HepG2 (cell line): ENCODE measurements around the gene AFF4. TPM values are rescaled to one million over a fixed set of nuclear protein-coding genes. Genes with fewer than 3 reads are reported as not detected.

Experiments
- ATAC-seq: fragments of 200-7000 bp; cut with Tn5 transposase; 3 replicates; pipeline ENCODE4 v1.9.1; 2020; ENCODE audit warnings: mild to moderate bottlenecking, moderate library complexity
- BruUV-seq: library from RNA; stranded (reverse); fragments of 400-500 nt; replicated peaks from 2 replicates; lab custom pipeline; 2021; lab: Mats Ljungman, UMichigan
- CTCF ChIA-PET: fragments of 300-600 bp; formaldehyde crosslinking; extraction: SDS; loops from one replicate; lab custom pipeline; 2021; ENCODE audit warnings: low total read pairs, inconsistent platforms, low intra/inter-chr PET ratio; lab: Yijun Ruan, JAX
- POLR2A ChIA-PET: fragments of 350-600 bp; sonication (Branson Sonifier 250); formaldehyde crosslinking; loops from one replicate; lab custom pipeline; 2020; ENCODE audit warnings: antibody characterized with exemption, inconsistent platforms; lab: Yijun Ruan, JAX
- DNase-seq: peaks from one replicate; pipeline ENCODE4 v3.0.0-alpha.2; 2015; ENCODE audit warnings: low spot score
- FAIRE-seq: peaks from 3 replicates; lab custom pipeline; 2011; peaks lifted over from hg19 to GRCh38; lab: Jason Lieb, UNC
- H2AFZ ChIP-seq: one replicate; pipeline ENCODE4 v1.6.1; 2011; ENCODE audit warnings: low read length, inconsistent platforms
- H3K27ac ChIP-seq: fragments of 300-600 bp; 3 replicates; pipeline ENCODE4 v1.8.0; 2011; ENCODE audit warnings: mixed run types, mild to moderate bottlenecking, mixed read lengths, low read length, inconsistent platforms; ENCODE audit not compliant: insufficient read depth; ENCODE audit errors: extremely low read length
- H3K27me3 ChIP-seq, 2 experiments: fragments of 200-600 bp in 1 of 2; 2 replicates in 1 of 2; 3 replicates in 1 of 2; pipeline versions ENCODE4 v1.6.0 to v1.8.0; 2011; ENCODE audit warnings: low read length in 2 of 2, mild to moderate bottlenecking in 2 of 2, moderate library complexity in 2 of 2, inconsistent platforms in 1 of 2; ENCODE audit not compliant: insufficient read depth in 2 of 2, control insufficient read depth in 1 of 2
- H3K36me3 ChIP-seq, 2 experiments: fragments of 200-600 bp in 1 of 2; replicated peaks in 1 of 2; 2 replicates in 1 of 2; 3 replicates in 1 of 2; pipeline versions ENCODE4 v1.5.1 to v1.8.0; 2011; ENCODE audit warnings: low read length in 2 of 2, inconsistent platforms in 1 of 2; ENCODE audit not compliant: insufficient read depth in 2 of 2, control insufficient read depth in 1 of 2
- H3K4me1 ChIP-seq: 2 replicates; pipeline ENCODE4 v1.5.1; 2012; ENCODE audit warnings: low read length, inconsistent platforms; ENCODE audit not compliant: insufficient read depth
- H3K4me2 ChIP-seq: 2 replicates; pipeline ENCODE4 v1.6.0; 2011; ENCODE audit warnings: low read depth, low read length, inconsistent platforms
- H3K4me3 ChIP-seq, 3 experiments: fragments of 200-600 bp in 1 of 3; sonication (generic), shearing (Covaris generic) in 1 of 3; replicated peaks in 1 of 3; 2 replicates each; pipeline ENCODE4 v1.5.1; 2011 to 2016; ENCODE audit warnings: low read length in 3 of 3, inconsistent platforms in 2 of 3, low read depth in 2 of 3, mild to moderate bottlenecking in 2 of 3, control low read depth in 1 of 3, mixed read lengths in 1 of 3; ENCODE audit not compliant: insufficient read depth in 1 of 3
- H3K79me2 ChIP-seq: one replicate; pipeline ENCODE4 v1.6.1; 2011; ENCODE audit warnings: low read length, inconsistent platforms; ENCODE audit not compliant: insufficient read depth
- H3K9ac ChIP-seq: 2 replicates; pipeline ENCODE4 v1.6.0; 2011; ENCODE audit warnings: mild to moderate bottlenecking, low read depth, low read length, inconsistent platforms; ENCODE audit not compliant: insufficient read depth
- H3K9me3 ChIP-seq: 2 replicates; pipeline ENCODE4 v1.5.1; 2012; ENCODE audit warnings: mild to moderate bottlenecking, low read length
- H4K20me1 ChIP-seq: 2 replicates; pipeline ENCODE4 v1.6.0; 2011; ENCODE audit warnings: inconsistent platforms, mild to moderate bottlenecking, low read length, moderate library complexity; ENCODE audit not compliant: insufficient read depth
- CCDC6 ChIP-seq: sonication (generic); formaldehyde crosslinking; IDR thresholded peaks from 2 replicates; pipeline ENCODE4 v1.8.1; 2022; ENCODE audit warnings: mild to moderate bottlenecking, missing genetic modification reagents, moderate library complexity
- FOXA3 ChIP-seq: IDR thresholded peaks from 2 replicates; pipeline ENCODE4 v1.6.1; 2016; ENCODE audit warnings: missing genetic modification reagents, missing compliant biosample characterization
- GFI1 ChIP-seq: sonication (generic); formaldehyde crosslinking; IDR thresholded peaks from 2 replicates; pipeline ENCODE4 v1.5.0; 2020; ENCODE audit warnings: missing genetic modification reagents, mild to moderate bottlenecking, borderline replicate concordance
- HCFC1 ChIP-seq: fragments of 150-350 bp; IDR thresholded peaks from 2 replicates; pipeline ENCODE4 v1.6.1; 2014; ENCODE audit warnings: low read depth, low read length
- KDM5A ChIP-seq: fragments of 200-600 bp; sonication (generic); IDR thresholded peaks from 2 replicates; pipeline ENCODE4 v1.7.0; 2018; ENCODE audit warnings: antibody characterized with exemption, mild to moderate bottlenecking, low read length, borderline replicate concordance
- LBX2 ChIP-seq: sonication (generic); formaldehyde crosslinking; IDR thresholded peaks from 2 replicates; pipeline ENCODE4 v1.5.0; 2020; ENCODE audit warnings: missing genetic modification reagents, mild to moderate bottlenecking, borderline replicate concordance
- MAF1 ChIP-seq: sonication (generic); formaldehyde crosslinking; IDR thresholded peaks from 2 replicates; pipeline ENCODE4 v1.5.0; 2020; ENCODE audit warnings: missing genetic modification reagents, borderline replicate concordance
- MTA1 ChIP-seq: sonication (generic); formaldehyde crosslinking; IDR thresholded peaks from 2 replicates; pipeline ENCODE4 v1.4.0; 2020; ENCODE audit warnings: missing genetic modification reagents, mild to moderate bottlenecking, borderline replicate concordance
- SAP130 ChIP-seq: IDR thresholded peaks from 2 replicates; pipeline ENCODE4 v1.6.1; 2016; ENCODE audit warnings: low read depth
- SP4 ChIP-seq: sonication (generic); formaldehyde crosslinking; IDR thresholded peaks from 2 replicates; pipeline ENCODE4 v1.8.1; 2023; ENCODE audit warnings: mild to moderate bottlenecking, missing genetic modification reagents
- TCF7L2 ChIP-seq: IDR thresholded peaks from 2 replicates; pipeline ENCODE4 v1.6.1; 2011; ENCODE audit warnings: mild to moderate bottlenecking, low read depth, low read length, moderate library complexity
- TGIF2 ChIP-seq: IDR thresholded peaks from 2 replicates; pipeline ENCODE4 v1.6.1; 2016; ENCODE audit warnings: control low read depth, missing compliant biosample characterization
- ZNF121 ChIP-seq: sonication (generic); formaldehyde crosslinking; IDR thresholded peaks from 2 replicates; pipeline ENCODE4 v1.5.0; 2020; ENCODE audit warnings: mild to moderate bottlenecking, missing genetic modification reagents
- ZNF20 ChIP-seq: sonication (generic); formaldehyde crosslinking; IDR thresholded peaks from 2 replicates; pipeline ENCODE4 v1.4.0; 2020; ENCODE audit warnings: mild to moderate bottlenecking, moderate library complexity, missing genetic modification reagents
- ZNF761 ChIP-seq: sonication (generic); formaldehyde crosslinking; conservative IDR thresholded peaks from 2 replicates; pipeline ENCODE4 v1.4.0; 2020; ENCODE audit warnings: mild to moderate bottlenecking, missing genetic modification reagents
- ZSCAN21 ChIP-seq: sonication (generic); formaldehyde crosslinking; IDR thresholded peaks from 2 replicates; pipeline ENCODE4 v1.8.0; 2022; ENCODE audit warnings: mild to moderate bottlenecking, missing genetic modification reagents, moderate library complexity, borderline replicate concordance
- WGBS: methylation state at CpG from one replicate; pipeline ENCODE4 v1.1.6; 2017; ENCODE audit warnings: low lambda C conversion rate; 5-methylcytosine and 5-hydroxymethylcytosine counted together
- in situ Hi-C: cut with HindIII; loops from 2 replicates; pipeline ENCODE4 v1.10.0; 2017; ENCODE audit warnings: low pct_unique_long_range_greater_than_20kb; ENCODE audit not compliant: extremely low pct_ligation_motif_present
- intact Hi-C: fragments of 100-400 bp; cut with micrococcal nuclease; formaldehyde crosslinking; loops from one replicate; pipeline ENCODE4 v1.10.0; 2022; ENCODE audit not compliant: unreplicated experiment
- polyA plus RNA-seq, 8 experiments: library from polyadenylated mRNA; depleted of rRNA in 3 of 8; stranded (reverse) in 7 of 8; unstranded in 1 of 8; fragments of >200 nt; fragmentation: Illumina TruSeq in 4 of 8; extraction: Trizol in 4 of 8; gene quantifications; 2 replicates each; pipeline versions ENCODE4 v1.2.1 to v1.2.3, GENCODE V29; 2011 to 2016; ENCODE audit warnings: low read depth in 4 of 8, missing spikeins in 1 of 8, mixed read lengths in 1 of 8; ENCODE audit not compliant: insufficient read depth in 1 of 8
- total RNA-seq, 5 experiments: library from RNA; depleted of rRNA; stranded (reverse); fragments of >200 nt; fragmentation: Illumina TruSeq; extraction: Trizol; gene quantifications; 2 replicates each; pipeline ENCODE4 v1.2.3, GENCODE V29; 2016; ENCODE audit warnings: low read depth in 1 of 5
- TF ChIP-seq, protein P1 (sequence below): sonication (generic); formaldehyde crosslinking; IDR thresholded peaks from 2 replicates; pipeline ENCODE4 v1.4.0; 2020; ENCODE audit warnings: missing genetic modification reagents

The AFF4 gene
- total and polyA plus RNA-seq, 2 of the 13 experiments (the other 11 are each of a cell fraction or from before 2014, with no cell fraction given), result 22.1 to 25.5 TPM

GRCh38 chr5:132965120-132965519 is 1.7 kb upstream of the AFF4 start:
- FAIRE-seq, result no peak
- no peak overlapping the region for H2AFZ ChIP-seq
- CTCF ChIA-PET, result no interaction called here

DNA sequence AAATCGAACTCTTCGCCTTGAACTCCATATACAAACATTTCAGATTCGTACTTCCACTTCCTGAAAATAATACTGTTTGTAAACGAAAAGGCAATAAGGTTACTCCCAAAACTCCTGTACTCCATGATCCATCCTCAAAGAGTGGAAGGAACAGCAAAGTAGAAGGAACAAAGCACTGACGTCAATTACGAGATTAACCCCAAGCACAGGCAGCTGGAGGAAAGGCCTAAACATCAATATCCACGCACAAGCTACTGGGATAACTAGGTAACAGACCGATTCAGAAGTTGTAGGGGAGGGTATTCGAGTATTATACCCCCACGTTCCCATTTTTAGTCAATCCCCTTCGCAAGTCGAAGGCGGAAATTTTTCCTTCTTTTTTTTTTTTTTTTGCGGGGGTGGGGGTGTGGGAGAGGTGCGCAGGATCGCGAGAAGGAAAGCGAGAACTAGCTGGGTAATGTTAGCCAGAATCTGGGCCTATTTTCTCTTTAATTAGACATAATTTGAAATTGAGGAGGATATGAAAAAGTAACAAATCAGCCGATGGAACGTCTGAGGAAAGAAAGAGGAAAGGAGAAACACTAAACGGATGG is 909 bp downstream of the AFF4 start:
- peaks cover 42% of the 10 kb centered on the region; the same call in 1 of the 2 replicates for H4K20me1 ChIP-seq
- in situ Hi-C loops (loop anchor here (5.0 kb wide), 1 partner anchor 90 kb away; the partner anchor contains the start of gene HSPA4), intact Hi-C loops (loop anchor here (2.0 to 5.0 kb wide), 2 partner anchors 70 to 88 kb away; no protein-coding TSS in a partner anchor)
- no peak overlapping the region for H2AFZ ChIP-seq
- no peaks in the 10 kb centered on the region; a peak in 1 of 5 replicates for H3K27me3 ChIP-seq
- peak; percentile 43 for FAIRE-seq
- no peaks in the 10 kb centered on the region for H3K9me3 ChIP-seq
- H3K4me3 ChIP-seq, result peak overlapping the region; percentile 78 to 86 (median 84)
- H3K27ac ChIP-seq, result peak overlapping the region; percentile 85
- ChIA-PET POLR2A (interaction anchor here (0.7 to 4.3 kb wide), 17 partner anchors 11 to 133 kb away, joined by 3 to 68 read pairs (median 6); partner anchors contain the start of genes GDF9, HSPA4, UQCRQ and ZCCHC10), CTCF (no interaction called here)
- WGBS, result under 1% methylated on average over 21 of the region's 21 CpGs
- TSS peak; percentile 65 for BruUV-seq
- ATAC-seq, result peak; percentile 20; the same call in 2 of the 3 replicates
- peaks cover 53% of the 10 kb centered on the region for H3K79me2 ChIP-seq
- H3K9ac ChIP-seq, result peak overlapping the region; percentile 97
- H3K4me1 ChIP-seq, result peaks cover 43% of the 10 kb centered on the region
- peak; percentile 34 for DNase-seq
- peak overlapping the region; percentile 92 for H3K4me2 ChIP-seq
- 0 out of 5 replicates have a peak, but pooled peaks cover 0 to 4% of the 10 kb centered on the region in 2 experiments for H3K36me3 ChIP-seq
- TF ChIP-seq FOXA3 (CRISPR knock-in tag) (peak; percentile 9; the same call in 1 of the 2 replicates), TGIF2 (peak; percentile 57), SP4 (CRISPR knock-in tag) (no peak), SAP130 (CRISPR knock-in tag) (peak; percentile 66), TCF7L2 (no peak), GFI1 (CRISPR knock-in tag) (no peak), LBX2 (no peak), ZNF20 (CRISPR knock-in tag) (no peak), ZNF761 (no peak), MTA1 (CRISPR knock-in tag) (no peak), KDM5A (peak; percentile 57; the same call in 1 of the 2 replicates), HCFC1 (no peak)
- TF ChIP-seq, protein P1, sequence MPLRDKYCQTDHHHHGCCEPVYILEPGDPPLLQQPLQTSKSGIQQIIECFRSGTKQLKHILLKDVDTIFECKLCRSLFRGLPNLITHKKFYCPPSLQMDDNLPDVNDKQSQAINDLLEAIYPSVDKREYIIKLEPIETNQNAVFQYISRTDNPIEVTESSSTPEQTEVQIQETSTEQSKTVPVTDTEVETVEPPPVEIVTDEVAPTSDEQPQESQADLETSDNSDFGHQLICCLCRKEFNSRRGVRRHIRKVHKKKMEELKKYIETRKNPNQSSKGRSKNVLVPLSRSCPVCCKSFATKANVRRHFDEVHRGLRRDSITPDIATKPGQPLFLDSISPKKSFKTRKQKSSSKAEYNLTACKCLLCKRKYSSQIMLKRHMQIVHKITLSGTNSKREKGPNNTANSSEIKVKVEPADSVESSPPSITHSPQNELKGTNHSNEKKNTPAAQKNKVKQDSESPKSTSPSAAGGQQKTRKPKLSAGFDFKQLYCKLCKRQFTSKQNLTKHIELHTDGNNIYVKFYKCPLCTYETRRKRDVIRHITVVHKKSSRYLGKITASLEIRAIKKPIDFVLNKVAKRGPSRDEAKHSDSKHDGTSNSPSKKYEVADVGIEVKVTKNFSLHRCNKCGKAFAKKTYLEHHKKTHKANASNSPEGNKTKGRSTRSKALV (CRISPR knock-in tag), result no peak

More at GRCh38 chr5:132965120-132965519, 1.7 kb upstream of the AFF4 start:
- DNase-seq (no peak), ATAC-seq (no peak)
- TF ChIP-seq MAF1 (CRISPR knock-in tag), result no peak
- TF ChIP-seq CCDC6 (CRISPR knock-in tag), result no peak
- no peak for TF ChIP-seq ZSCAN21 (CRISPR knock-in tag)
- TF ChIP-seq ZNF121 (CRISPR knock-in tag), result peak; percentile 90
- Histone ChIP-seq H3K4me1 (peaks cover 23% of the 10 kb centered on the region), H3K36me3 (no peaks in the 10 kb centered on the region), H3K4me2 (no peak overlapping the region), H3K9ac (no peak overlapping the region), H3K79me2 (peaks cover 29% of the 10 kb centered on the region), H3K4me3 (no peak overlapping the region), H3K27ac (no peak overlapping the region), H3K9me3 (no peaks in the 10 kb centered on the region), H3K27me3 (no peaks in the 10 kb centered on the region; a peak in 1 of 5 replicates), H4K20me1 (peaks cover 19% of the 10 kb centered on the region; the same call in 1 of the 2 replicates)
- intact Hi-C loops (no loop called here), in situ Hi-C loops (no loop called here)
- no TSS peak for BruUV-seq
- POLR2A ChIA-PET, result interaction anchor here (1.3 to 3.6 kb wide), 3 partner anchors 52 to 65 kb away, joined by 5 to 28 read pairs (median 20); no protein-coding TSS in a partner anchor
- 72% methylated on average over 4 of the region's 4 CpGs for WGBS
